SU-DHL-6 (cell line): ENCODE results near the gene CLEC20A.

Experiments
- EZH2phosphoT487 ChIP-seq: fragments of 200-600 bp; sonication (generic), shearing (Covaris generic); conservative IDR thresholded peaks from 2 replicates; pipeline ENCODE4 v1.6.1; 2018; ENCODE audit warnings: mild to moderate bottlenecking, antibody characterized with exemption, low read length, moderate library complexity, mixed read lengths
- TF ChIP-seq, protein P1 (sequence below): fragments of 200-600 bp; sonication (generic); IDR thresholded peaks from one replicate; pipeline ENCODE4 v1.5.1; 2017; ENCODE audit warnings: antibody characterized with exemption, mild to moderate bottlenecking, low read length, moderate library complexity; ENCODE audit not compliant: insufficient read depth, poor library complexity, severe bottlenecking

DNA sequence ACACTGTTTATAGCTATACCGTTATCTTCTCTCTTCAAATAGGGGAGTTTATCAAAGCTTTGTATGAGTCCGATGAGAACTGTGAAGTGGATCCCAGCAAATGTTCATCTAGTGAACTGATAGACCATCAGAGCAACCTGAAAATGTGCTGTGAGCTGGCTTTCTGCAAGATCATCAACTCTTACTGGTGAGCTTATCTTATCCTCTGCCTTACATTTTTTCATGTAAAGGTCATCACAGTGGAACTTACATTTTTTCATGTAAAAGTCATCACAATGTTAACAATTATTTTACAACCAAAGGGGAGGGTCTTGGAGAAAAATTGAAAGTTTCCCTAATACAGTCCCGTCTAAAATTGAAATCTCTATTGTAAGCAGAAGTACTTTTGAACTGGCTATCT lies 45.2 kb downstream of the CLEC20A start:
- TF ChIP-seq, protein P1, sequence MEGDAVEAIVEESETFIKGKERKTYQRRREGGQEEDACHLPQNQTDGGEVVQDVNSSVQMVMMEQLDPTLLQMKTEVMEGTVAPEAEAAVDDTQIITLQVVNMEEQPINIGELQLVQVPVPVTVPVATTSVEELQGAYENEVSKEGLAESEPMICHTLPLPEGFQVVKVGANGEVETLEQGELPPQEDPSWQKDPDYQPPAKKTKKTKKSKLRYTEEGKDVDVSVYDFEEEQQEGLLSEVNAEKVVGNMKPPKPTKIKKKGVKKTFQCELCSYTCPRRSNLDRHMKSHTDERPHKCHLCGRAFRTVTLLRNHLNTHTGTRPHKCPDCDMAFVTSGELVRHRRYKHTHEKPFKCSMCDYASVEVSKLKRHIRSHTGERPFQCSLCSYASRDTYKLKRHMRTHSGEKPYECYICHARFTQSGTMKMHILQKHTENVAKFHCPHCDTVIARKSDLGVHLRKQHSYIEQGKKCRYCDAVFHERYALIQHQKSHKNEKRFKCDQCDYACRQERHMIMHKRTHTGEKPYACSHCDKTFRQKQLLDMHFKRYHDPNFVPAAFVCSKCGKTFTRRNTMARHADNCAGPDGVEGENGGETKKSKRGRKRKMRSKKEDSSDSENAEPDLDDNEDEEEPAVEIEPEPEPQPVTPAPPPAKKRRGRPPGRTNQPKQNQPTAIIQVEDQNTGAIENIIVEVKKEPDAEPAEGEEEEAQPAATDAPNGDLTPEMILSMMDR: no peak
- TF ChIP-seq EZH2phosphoT487: no peak
